Left ventricle myocardium inferior (tissue), 1 donor: Measurements from ENCODE around the gene IP6K3. TPM values are rescaled to one million over a fixed set of nuclear protein-coding genes. Genes with fewer than 3 reads are reported as not detected.

Experiments used
- DNase-seq: peaks from one replicate; pipeline ENCODE4 v3.0.0-alpha.2; 2020
- H3K27ac ChIP-seq: fragments of 200-600 bp; replicated peaks from 2 replicates; pipeline ENCODE4 v1.8.0; 2021
- H3K27me3 ChIP-seq: fragments of 200-600 bp; 2 replicates; pipeline ENCODE4 v1.8.0; 2021; ENCODE audit warnings: low read depth
- H3K36me3 ChIP-seq: fragments of 200-600 bp; 2 replicates; pipeline ENCODE4 v1.8.0; 2021
- H3K4me1 ChIP-seq: fragments of 200-600 bp; 2 replicates; pipeline ENCODE4 v1.8.0; 2021
- H3K4me3 ChIP-seq: fragments of 200-600 bp; 2 replicates; pipeline ENCODE4 v1.8.0; 2021; ENCODE audit warnings: mild to moderate bottlenecking, moderate library complexity
- H3K9me3 ChIP-seq: fragments of 200-600 bp; replicated peaks from 2 replicates; pipeline ENCODE4 v1.8.0; 2021
- CTCF ChIP-seq: fragments of 200-600 bp; IDR thresholded peaks from 2 replicates; pipeline ENCODE4 v1.8.0; 2021; ENCODE audit warnings: antibody characterized with exemption, mild to moderate bottlenecking, borderline replicate concordance
- intact Hi-C: fragments of 100-400 bp; cut with micrococcal nuclease; formaldehyde crosslinking; loops from one replicate; pipeline ENCODE4 v1.11.0; 2022
- total RNA-seq: library from RNA; stranded (reverse); fragmentation: NEBNext Ultra II Directional; extraction: Animal tissue kit (Norgen Biotek cat#: 25700); gene quantifications from one replicate; pipeline ENCODE4 v1.2.1, GENCODE V29; 2021
- donor health status: DM: no; HTN: yes; CAD: no; lungs with severe emphysema.

Gene IP6K3
- total RNA-seq, 1 donor from 2014 or later: 42.0 TPM

DNA sequence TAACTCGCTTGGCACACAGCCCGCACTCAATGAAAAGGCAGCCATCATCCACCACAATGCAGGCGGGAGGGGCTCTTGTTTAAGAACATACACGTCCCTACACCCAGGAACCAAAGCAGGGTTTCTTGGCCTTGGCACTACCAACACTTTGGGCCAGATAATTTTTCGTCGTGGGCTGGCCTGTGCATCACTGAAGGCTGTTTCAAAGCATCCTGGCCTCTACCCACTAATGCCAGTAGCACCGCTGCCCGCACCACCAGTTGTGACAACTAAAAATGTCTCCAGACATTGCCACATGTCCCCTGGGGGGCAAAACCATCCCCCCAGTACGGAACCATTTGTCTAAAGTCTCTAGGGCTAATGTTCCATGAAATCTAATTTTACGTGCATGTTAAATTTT lies 48.2 kb downstream of the IP6K3 start:
- Histone ChIP-seq H3K4me3 (no peak overlapping the region), H3K27me3 (no peaks in the 10 kb centered on the region), H3K36me3 (peaks cover 7% of the 10 kb centered on the region), H3K4me1 (peaks cover 81% of the 10 kb centered on the region), H3K9me3 (no peaks in the 10 kb centered on the region), H3K27ac (no peak overlapping the region)
- DNase-seq: no peak
- no peak for TF ChIP-seq CTCF
- intact Hi-C loops: no loop called here

DNA sequence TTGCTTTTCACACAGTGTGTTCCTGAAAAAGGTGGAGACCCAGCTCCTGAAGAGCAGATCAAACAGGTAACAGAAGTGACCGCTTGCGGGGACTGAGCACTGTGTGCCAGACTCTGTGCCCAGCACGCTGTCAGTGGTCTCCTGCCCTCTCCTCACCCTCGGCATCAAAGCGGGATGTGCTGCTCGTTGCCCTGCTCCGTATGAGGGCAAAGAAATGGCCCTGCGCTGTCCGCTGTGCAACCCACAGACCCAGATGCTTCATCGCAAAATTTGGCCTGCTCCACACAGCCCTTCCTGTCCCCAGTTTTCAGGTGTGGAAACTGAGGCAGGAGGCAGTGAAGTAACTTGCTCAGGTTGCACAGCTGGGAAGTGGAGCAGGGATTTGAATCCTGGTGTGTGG lies 48.9 kb downstream of the IP6K3 start:
- H3K27ac ChIP-seq: peak overlapping the region; percentile 90
- no peaks in the 10 kb centered on the region for H3K9me3 ChIP-seq
- peaks cover 87% of the 10 kb centered on the region for H3K4me1 ChIP-seq
- H3K36me3 ChIP-seq: peaks cover 7% of the 10 kb centered on the region
- no peaks in the 10 kb centered on the region for H3K27me3 ChIP-seq
- no peak overlapping the region for H3K4me3 ChIP-seq
- intact Hi-C loops: no loop called here
- no peak for DNase-seq
- no peak for TF ChIP-seq CTCF

- no peaks in the 10 kb centered on the region for H3K9me3 ChIP-seq
- H3K36me3 ChIP-seq: peaks cover 9% of the 10 kb centered on the region
- peaks cover 91% of the 10 kb centered on the region for H3K4me1 ChIP-seq
- intact Hi-C loops: no loop called here
- no peaks in the 10 kb centered on the region for H3K27me3 ChIP-seq
- no peak for TF ChIP-seq CTCF
- peak; percentile 60 for DNase-seq
- no peak overlapping the region for H3K4me3 ChIP-seq
- H3K27ac ChIP-seq: peak overlapping the region; percentile 90
Observed at GRCh38 chr6:33696548-33697518, 49.9 kb downstream of the IP6K3 start.

DNA sequence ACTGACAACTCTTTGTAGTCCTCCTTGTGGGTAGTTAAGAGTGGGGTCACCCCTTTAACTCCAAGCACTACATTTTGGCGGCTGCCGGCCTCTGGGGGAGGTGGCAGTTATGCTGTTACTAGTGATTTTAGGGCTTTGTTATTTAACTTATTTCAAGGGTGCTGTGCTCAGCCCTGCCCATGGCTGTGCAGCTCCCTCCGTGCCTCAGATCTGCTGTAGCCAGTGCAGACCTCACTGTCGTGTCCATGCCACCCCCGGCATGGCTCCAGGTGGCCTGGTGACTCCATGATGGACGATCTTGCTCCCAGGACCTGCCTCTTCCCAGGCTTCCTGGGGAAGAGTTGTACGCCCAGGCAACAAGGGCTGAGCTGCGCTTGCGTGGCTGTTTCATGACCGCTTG lies 50.6 kb downstream of the IP6K3 start:
- Histone ChIP-seq H3K27me3 (no peaks in the 10 kb centered on the region), H3K9me3 (no peaks in the 10 kb centered on the region), H3K36me3 (peaks cover 14% of the 10 kb centered on the region), H3K4me3 (no peak overlapping the region), H3K4me1 (peaks cover 96% of the 10 kb centered on the region), H3K27ac (peak overlapping the region; percentile 90)
- DNase-seq: no peak
- no peak for TF ChIP-seq CTCF
- intact Hi-C loops: no loop called here

DNA sequence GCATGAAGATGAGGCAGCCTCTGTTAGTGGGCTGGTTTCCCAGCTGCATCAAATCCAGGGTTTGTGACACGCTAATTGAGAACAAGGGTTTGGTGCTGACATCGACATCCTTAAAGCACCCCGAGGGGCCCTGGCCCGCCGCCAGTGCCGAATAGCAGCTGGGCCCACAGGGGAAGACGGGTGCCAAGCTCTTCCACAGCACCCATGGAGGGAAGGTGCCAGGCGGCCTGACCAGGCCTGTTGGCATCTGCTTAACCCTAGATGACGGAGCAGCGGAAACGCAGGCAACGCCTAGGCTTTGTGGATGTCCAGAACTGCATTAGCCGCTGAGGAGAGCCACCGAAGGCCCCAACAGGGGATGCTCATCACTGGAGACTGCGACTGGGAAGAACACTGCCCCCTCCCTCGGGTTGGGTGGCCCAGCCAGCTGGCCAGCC lies 51.2 kb downstream of the IP6K3 start:
- H3K4me3 ChIP-seq: no peak overlapping the region
- H3K27ac ChIP-seq: peak overlapping the region; percentile 90
- no peak for TF ChIP-seq CTCF
- intact Hi-C loops: no loop called here
- no peaks in the 10 kb centered on the region for H3K9me3 ChIP-seq
- no peaks in the 10 kb centered on the region for H3K27me3 ChIP-seq
- H3K4me1 ChIP-seq: peaks cover 100% of the 10 kb centered on the region
- no peak for DNase-seq
- peaks cover 14% of the 10 kb centered on the region for H3K36me3 ChIP-seq
